Lower leg skin (tissue), 4 donors: ENCODE results near the gene NBEA. TPM values are rescaled to one million over a fixed set of nuclear protein-coding genes. Genes with fewer than 3 reads are reported as not detected.

Experiments used
- DNase-seq, 2 donors: peaks; one replicate each; pipeline ENCODE4 v3.0.0-alpha.2; 2019; ENCODE audit warnings: low spot score in 2 of 2
- H3K4me3 ChIP-seq: fragments of 200-600 bp; sonication (generic); 2 replicates; pipeline ENCODE4 v1.5.1; 2017; ENCODE audit warnings: mild to moderate bottlenecking, low read depth; ENCODE audit not compliant: poor library complexity, severe bottlenecking
- POLR2A ChIP-seq, 2 donors: fragments of 450-650 bp; IDR thresholded peaks; one replicate each; pipeline ENCODE4 v1.6.1; 2016 to 2017; ENCODE audit warnings: antibody characterized with exemption in 2 of 2, mild to moderate bottlenecking in 1 of 2, moderate library complexity in 1 of 2
- WGBS, 2 donors: methylation state at CpG; one replicate each; pipeline ENCODE4 v1.1.5; 2018; 5-methylcytosine and 5-hydroxymethylcytosine counted together
- intact Hi-C: fragments of 100-400 bp; cut with DNase I; formaldehyde crosslinking; loops from one replicate; pipeline ENCODE4 v1.15.0; 2023; ENCODE audit warnings: low total_unique reads
- total RNA-seq, 4 donors: library from RNA; depleted of rRNA; stranded (reverse); fragments of >200 nt; gene quantifications; one replicate each; pipeline ENCODE4 v1.1.0, GENCODE V29; 2016
- TF ChIP-seq, protein P1 (sequence below), 3 donors: fragments of 450-650 bp; IDR thresholded peaks; one replicate each; pipeline ENCODE4 v1.5.1; 2016; ENCODE audit warnings: antibody characterized with exemption in 3 of 3, mild to moderate bottlenecking in 3 of 3, moderate library complexity in 2 of 3

NBEA gene
- total RNA-seq, 4 donors from 2014 or later, result 1.5 to 4.5 (median 3.7) TPM

DNA sequence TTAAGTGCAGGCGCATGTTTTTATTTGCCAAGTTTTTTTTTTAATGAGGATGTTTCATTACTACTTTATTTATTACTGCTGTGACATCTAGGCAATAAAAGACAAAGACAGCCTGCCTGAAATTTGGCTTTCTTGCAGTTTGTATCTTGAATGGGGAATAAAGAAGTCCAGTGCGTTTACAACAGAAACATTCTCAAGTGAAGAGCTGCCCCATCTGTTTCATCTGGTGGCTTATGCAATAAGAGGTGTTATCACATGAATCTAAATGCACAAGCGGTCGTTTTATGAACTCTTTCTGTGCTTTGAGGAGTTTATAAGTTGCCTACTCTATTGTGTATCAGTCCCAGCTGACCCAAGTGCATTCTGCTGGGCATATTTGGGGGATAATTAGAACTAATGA lies 547.0 kb downstream of the NBEA start:
- intact Hi-C loops, result no loop called here

DNA sequence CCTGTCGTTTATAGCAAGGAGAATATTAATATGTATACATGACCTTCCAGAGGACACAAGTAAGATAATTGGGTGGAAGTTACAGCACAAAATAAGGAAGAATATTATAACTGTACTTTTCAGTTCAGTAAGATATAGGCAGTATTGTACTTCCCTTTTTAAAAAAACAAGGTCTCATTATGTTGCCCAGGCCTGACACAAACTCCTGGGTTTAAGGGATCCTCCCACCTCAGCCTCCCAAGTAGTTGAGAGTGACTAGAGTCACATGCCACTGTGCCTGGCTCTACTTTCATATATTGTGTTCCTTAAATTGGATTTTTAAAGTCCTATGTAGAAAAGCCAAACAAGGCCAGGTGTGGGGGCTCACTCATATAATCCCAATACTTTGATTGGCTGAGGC lies 553.9 kb downstream of the NBEA start:
- no peak for DNase-seq
- H3K4me3 ChIP-seq, result no peak overlapping the region
- intact Hi-C loops, result no loop called here
- 68 to 79% methylated on average over 1 of the region's 1 CpG for WGBS, 2 donors
- TF ChIP-seq POLR2A (IDR thresholded peaks at IDR 0.05), result no peak

More for the DNA sequence above, 547.0 kb downstream of the NBEA start:
- no peak overlapping the region for H3K4me3 ChIP-seq
- 64 to 75% methylated on average over 4 of the region's 4 CpGs for WGBS, 2 donors
- TF ChIP-seq, protein P1, sequence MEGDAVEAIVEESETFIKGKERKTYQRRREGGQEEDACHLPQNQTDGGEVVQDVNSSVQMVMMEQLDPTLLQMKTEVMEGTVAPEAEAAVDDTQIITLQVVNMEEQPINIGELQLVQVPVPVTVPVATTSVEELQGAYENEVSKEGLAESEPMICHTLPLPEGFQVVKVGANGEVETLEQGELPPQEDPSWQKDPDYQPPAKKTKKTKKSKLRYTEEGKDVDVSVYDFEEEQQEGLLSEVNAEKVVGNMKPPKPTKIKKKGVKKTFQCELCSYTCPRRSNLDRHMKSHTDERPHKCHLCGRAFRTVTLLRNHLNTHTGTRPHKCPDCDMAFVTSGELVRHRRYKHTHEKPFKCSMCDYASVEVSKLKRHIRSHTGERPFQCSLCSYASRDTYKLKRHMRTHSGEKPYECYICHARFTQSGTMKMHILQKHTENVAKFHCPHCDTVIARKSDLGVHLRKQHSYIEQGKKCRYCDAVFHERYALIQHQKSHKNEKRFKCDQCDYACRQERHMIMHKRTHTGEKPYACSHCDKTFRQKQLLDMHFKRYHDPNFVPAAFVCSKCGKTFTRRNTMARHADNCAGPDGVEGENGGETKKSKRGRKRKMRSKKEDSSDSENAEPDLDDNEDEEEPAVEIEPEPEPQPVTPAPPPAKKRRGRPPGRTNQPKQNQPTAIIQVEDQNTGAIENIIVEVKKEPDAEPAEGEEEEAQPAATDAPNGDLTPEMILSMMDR (IDR thresholded peaks at IDR 0.05), result no peak
- TF ChIP-seq POLR2A (IDR thresholded peaks at IDR 0.05), result no peak
- DNase-seq, result no peak

DNA sequence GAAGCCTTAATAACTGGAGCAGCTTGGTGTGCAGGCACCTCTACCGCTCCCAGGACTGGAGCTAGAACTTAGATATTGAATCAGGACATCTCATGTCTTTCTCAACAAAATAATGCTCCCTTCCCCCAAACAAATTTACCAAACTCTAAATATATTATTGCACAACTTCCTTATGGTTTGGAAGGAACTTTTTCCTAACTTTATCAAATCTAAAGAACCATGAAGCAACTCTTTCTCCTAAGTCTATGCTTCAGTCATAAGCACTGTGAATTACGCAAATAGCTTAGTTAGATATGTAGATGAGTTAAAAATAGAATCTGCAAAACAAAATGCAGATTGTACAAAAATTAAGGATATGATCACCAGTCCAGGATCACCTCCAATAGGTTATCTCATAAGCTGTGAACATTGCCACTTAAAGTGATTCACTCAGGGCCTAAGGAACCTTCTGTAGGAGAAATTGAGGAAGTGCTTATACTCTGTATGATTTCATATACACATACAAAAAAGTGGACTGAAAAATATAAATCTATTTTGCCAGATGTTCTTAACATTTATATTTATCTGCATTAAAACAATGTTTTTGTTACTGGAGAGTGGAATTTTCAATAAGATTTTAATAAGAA lies 554.8 kb downstream of the NBEA start:
- intact Hi-C loops, result no loop called here
- no peak for TF ChIP-seq POLR2A (IDR thresholded peaks at IDR 0.05)
- TF ChIP-seq, protein P1 (IDR thresholded peaks at IDR 0.05), result no peak
- WGBS, 2 donors, result 92 to 93% methylated on average over 2 of the region's 2 CpGs
- no peak overlapping the region for H3K4me3 ChIP-seq
- DNase-seq, result no peak

DNA sequence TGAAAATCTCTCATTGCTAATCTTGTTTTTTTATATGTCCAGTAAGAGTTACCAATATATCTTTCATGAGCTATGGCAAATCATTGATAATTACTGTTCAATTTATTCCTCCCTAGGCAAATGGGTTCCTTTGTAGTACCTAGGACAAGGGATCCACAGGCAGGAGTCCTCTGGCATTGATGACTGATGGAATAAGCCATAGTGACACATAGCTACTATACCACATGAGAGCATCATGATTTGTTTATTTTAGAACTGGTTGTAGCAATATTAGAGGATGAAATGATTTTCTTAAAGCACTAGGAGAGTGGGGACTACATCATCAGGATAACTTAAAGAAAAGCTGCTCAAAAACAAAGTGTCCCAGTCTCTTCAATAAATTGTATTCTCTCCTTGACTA lies 556.2 kb downstream of the NBEA start:
- no peak for TF ChIP-seq POLR2A (IDR thresholded peaks at IDR 0.05)
- TF ChIP-seq, protein P1 (IDR thresholded peaks at IDR 0.05), result no peak
- intact Hi-C loops, result no loop called here
- no peak for DNase-seq
- H3K4me3 ChIP-seq, result no peak overlapping the region

DNA sequence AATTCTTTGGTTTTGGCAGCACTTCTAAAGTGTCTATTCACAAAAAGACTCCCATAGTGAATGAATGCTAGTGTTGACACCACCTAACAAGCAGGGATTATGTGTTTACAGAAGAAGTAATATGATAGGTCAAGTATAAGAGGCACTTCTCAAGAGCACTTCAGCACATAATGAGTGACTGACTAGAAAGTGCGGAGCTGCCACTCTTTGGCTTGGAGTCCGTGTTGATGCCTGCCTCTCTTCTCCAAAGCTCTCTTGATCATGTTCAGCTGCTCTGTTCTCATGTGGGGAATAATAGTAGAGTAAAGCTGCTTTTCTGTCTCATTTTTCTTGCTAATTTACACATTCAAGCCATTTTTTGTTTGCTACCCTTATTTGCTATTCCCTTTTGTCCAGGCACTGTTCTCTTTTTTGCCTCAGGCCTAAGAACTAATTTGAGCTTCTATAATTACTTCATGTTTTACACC lies 557.2 kb downstream of the NBEA start:
- TF ChIP-seq POLR2A (IDR thresholded peaks at IDR 0.05), result no peak
- TF ChIP-seq, protein P1 (IDR thresholded peaks at IDR 0.05), result no peak
- WGBS, 2 donors, result 70 to 80% methylated on average over 2 of the region's 2 CpGs
- DNase-seq, result no peak
- intact Hi-C loops, result no loop called here
- no peak overlapping the region for H3K4me3 ChIP-seq

DNA sequence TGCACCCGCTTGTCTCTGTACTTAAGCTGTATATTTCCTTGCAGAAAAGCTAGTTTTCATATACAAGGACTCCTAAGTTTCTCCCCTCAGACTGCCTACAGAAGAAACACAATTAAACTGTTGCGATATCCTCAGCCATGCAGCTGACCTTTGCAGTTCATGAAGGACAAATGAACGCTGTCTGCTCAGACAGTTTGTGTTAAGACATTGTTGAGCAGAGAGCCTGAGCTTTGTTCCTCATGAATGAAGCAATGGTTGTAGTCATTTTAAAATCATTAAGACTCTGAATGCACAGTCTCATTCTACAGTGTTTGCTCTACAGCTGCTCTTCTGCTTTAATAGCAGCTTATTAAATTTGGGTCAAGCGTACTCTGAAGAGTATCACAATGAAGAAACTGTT lies 557.6 kb downstream of the NBEA start:
- no peak overlapping the region for H3K4me3 ChIP-seq
- intact Hi-C loops, result no loop called here
- DNase-seq, result no peak
- TF ChIP-seq, protein P1 (IDR thresholded peaks at IDR 0.05), result no peak
- no peak for TF ChIP-seq POLR2A (IDR thresholded peaks at IDR 0.05)
- 66 to 76% methylated on average over 4 of the region's 4 CpGs for WGBS, 2 donors
